GM12878 (cell line): ENCODE data around the gene FKBP3. TPM values are rescaled to one million over a fixed set of nuclear protein-coding genes. Genes with fewer than 3 reads are reported as not detected.

Experiments
- ATAC-seq: fragments of 200-7000 bp; cut with Tn5 transposase; 3 replicates; pipeline ENCODE4 v1.9.1; 2020; ENCODE audit warnings: mild to moderate bottlenecking, moderate library complexity
- BruUV-seq: library from RNA; stranded (reverse); fragments of 400-500 nt; replicated peaks from 2 replicates; lab custom pipeline; 2021; lab: Mats Ljungman, UMichigan
- CTCF ChIA-PET: fragments of 300-600 bp; sonication (Branson Sonifier 250); formaldehyde crosslinking; extraction: SDS; loops from one replicate; lab custom pipeline; 2021; ENCODE audit warnings: inconsistent platforms; lab: Yijun Ruan, JAX
- POLR2A ChIA-PET: fragments of 350-600 bp; formaldehyde crosslinking; extraction: SDS; loops from one replicate; lab custom pipeline; 2021; ENCODE audit warnings: inconsistent platforms; lab: Charles Lee
- RAD21 ChIA-PET: fragments of 300-600 bp; sonication (Branson Sonifier 250); formaldehyde crosslinking; loops from one replicate; lab custom pipeline; 2023; ENCODE audit warnings: antibody characterized with exemption; ENCODE audit not compliant: unreplicated experiment; lab: Charles Lee
- SMC1A ChIA-PET: fragments of 300-600 bp; sonication (Branson Sonifier 250); formaldehyde crosslinking; loops from one replicate; lab custom pipeline; 2023; ENCODE audit not compliant: unreplicated experiment, uncharacterized antibody; lab: Charles Lee
- DNase-seq: peaks from one replicate; pipeline ENCODE4 v3.0.0-alpha.2; 2011; ENCODE audit warnings: low read depth, low spot score
- FAIRE-seq: peaks from 3 replicates; lab custom pipeline; 2011; peaks lifted over from hg19 to GRCh38; lab: Jason Lieb, UNC
- H2AFZ ChIP-seq: 2 replicates; pipeline ENCODE4 v1.6.0; 2011; ENCODE audit warnings: low read depth, low read length, control low read depth; ENCODE audit not compliant: control insufficient read depth
- H3K27ac ChIP-seq: 2 replicates; pipeline ENCODE4 v1.5.1; 2011; ENCODE audit warnings: control low read depth; ENCODE audit not compliant: control insufficient read depth, insufficient read depth
- H3K27me3 ChIP-seq, 2 experiments: replicated peaks in 1 of 2; 2 replicates each; pipeline versions ENCODE4 v1.6.0 to v1.6.1; 2011; ENCODE audit warnings: low read length in 1 of 2; ENCODE audit not compliant: control insufficient read depth in 2 of 2, insufficient read depth in 2 of 2
- H3K36me3 ChIP-seq, 2 experiments: 2 replicates each; pipeline ENCODE4 v1.5.1; 2011; ENCODE audit warnings: low read length in 1 of 2; ENCODE audit not compliant: control insufficient read depth in 2 of 2, insufficient read depth in 2 of 2
- H3K4me1 ChIP-seq: 2 replicates; pipeline ENCODE4 v1.6.1; 2011; ENCODE audit warnings: mild to moderate bottlenecking, low read length, moderate library complexity, mixed read lengths; ENCODE audit not compliant: control insufficient read depth, insufficient read depth
- H3K4me2 ChIP-seq: 2 replicates; pipeline ENCODE4 v1.6.0; 2011; ENCODE audit warnings: control low read depth; ENCODE audit not compliant: control insufficient read depth, insufficient read depth
- H3K4me3 ChIP-seq: fragments of 200-600 bp; sonication (generic); 2 replicates; pipeline ENCODE4 v1.5.1; 2016
- H3K79me2 ChIP-seq: 2 replicates; pipeline ENCODE4 v1.6.0; 2011; ENCODE audit warnings: low read length; ENCODE audit not compliant: control insufficient read depth, insufficient read depth
- H3K9ac ChIP-seq: 2 replicates; pipeline ENCODE4 v1.8.0; 2011; ENCODE audit warnings: low read length, control low read depth, mixed read lengths; ENCODE audit not compliant: control insufficient read depth, insufficient read depth
- H3K9me3 ChIP-seq: replicated peaks from 3 replicates; pipeline ENCODE4 v1.5.1; 2011; ENCODE audit warnings: mild to moderate bottlenecking, low read length; ENCODE audit not compliant: control insufficient read depth, insufficient read depth
- H4K20me1 ChIP-seq: 2 replicates; pipeline ENCODE4 v1.6.0; 2011; ENCODE audit not compliant: control insufficient read depth, insufficient read depth
- BMI1 ChIP-seq: fragments of 450-650 bp; IDR thresholded peaks from 2 replicates; pipeline ENCODE4 v1.6.1; 2016; ENCODE audit warnings: mild to moderate bottlenecking, moderate library complexity, borderline replicate concordance
- IRF4 ChIP-seq: IDR thresholded peaks from 2 replicates; pipeline ENCODE4 v1.6.1; 2011; ENCODE audit warnings: low read depth, low read length
- PBX3 ChIP-seq: IDR thresholded peaks from 2 replicates; pipeline ENCODE4 v1.6.1; 2011; ENCODE audit warnings: mild to moderate bottlenecking, low read depth, low read length, moderate library complexity; ENCODE audit not compliant: insufficient replicate concordance
- RUNX3 ChIP-seq: IDR thresholded peaks from 2 replicates; pipeline ENCODE4 v1.6.1; 2012; ENCODE audit warnings: low read length, inconsistent platforms
- ZNF207 ChIP-seq: fragments of 450-650 bp; IDR thresholded peaks from 2 replicates; pipeline ENCODE4 v1.6.1; 2014; ENCODE audit warnings: antibody characterized with exemption, mild to moderate bottlenecking, borderline replicate concordance
- ZNF217 ChIP-seq: fragments of 450-650 bp; IDR thresholded peaks from 2 replicates; pipeline ENCODE4 v1.6.1; 2017; ENCODE audit warnings: antibody characterized with exemption, mild to moderate bottlenecking
- WGBS: methylation state at CpG from one replicate; pipeline ENCODE4 v1.1.6; 2016; ENCODE audit warnings: low lambda C conversion rate; ENCODE audit not compliant: insufficient replicate concordance, insufficient coverage; ENCODE audit errors: missing lambda C conversion rate; 5-methylcytosine and 5-hydroxymethylcytosine counted together
- in situ Hi-C: fragments of 300-500 bp; cut with MboI; formaldehyde crosslinking; loops from 9 replicates; pipeline ENCODE4 v1.14.3; 2018; ENCODE audit warnings: mixed read lengths
- intact Hi-C: fragments of 100-400 bp; cut with micrococcal nuclease; formaldehyde crosslinking; loops from one replicate; pipeline ENCODE4 v1.14.2; 2022; ENCODE audit not compliant: unreplicated experiment
- polyA plus RNA-seq, 11 experiments: library from polyadenylated mRNA; depleted of rRNA in 4 of 11; unstranded in 6 of 11; stranded (reverse) in 5 of 11; fragments of >200 nt; fragmentation: Nextera tagmentation in 4 of 11; fragmentation: Illumina TruSeq in 1 of 11; extraction: Ambion mirVana in 4 of 11; extraction: Trizol in 1 of 11; gene quantifications; 1 replicate in 1 of 11; 2 replicates in 10 of 11; pipeline versions ENCODE4 v1.2.1 to v1.2.3, GENCODE V29; 2011 to 2016; ENCODE audit warnings: inconsistent platforms in 2 of 11, missing spikeins in 2 of 11, low read depth in 1 of 11
- total RNA-seq, 4 experiments: library from RNA; depleted of rRNA in 3 of 4; stranded (reverse); fragments of >200 nt in 3 of 4; fragmentation: Illumina TruSeq in 1 of 4; extraction: Trizol in 1 of 4; gene quantifications; 2 replicates each; pipeline versions ENCODE4 v1.2.1 to v1.2.3, GENCODE V29; 2013 to 2021

Gene FKBP3
- total and polyA plus RNA-seq, 10 of the 15 experiments (the other 5 are each of a cell fraction or from before 2014, with no cell fraction given): 67.2 to 218 (median 129) TPM

- TF ChIP-seq PBX3 (no peak), BMI1 (no peak), ZNF207 (no peak), RUNX3 (no peak), IRF4 (no peak), ZNF217 (no peak)
- 100% methylated on average over 4 of the region's 4 CpGs for WGBS
- FAIRE-seq: no peak
- in situ Hi-C loops (no loop called here), intact Hi-C loops (no loop called here)
- Histone ChIP-seq H3K4me3 (no peak overlapping the region), H3K9me3 (peaks cover 5% of the 10 kb centered on the region; the same call in 2 of the 3 replicates), H4K20me1 (no peaks in the 10 kb centered on the region), H3K27me3 (no peaks in the 10 kb centered on the region), H3K4me1 (no peaks in the 10 kb centered on the region), H3K79me2 (peaks cover 37% of the 10 kb centered on the region), H3K4me2 (no peak overlapping the region), H2AFZ (no peak overlapping the region), H3K27ac (no peak overlapping the region), H3K36me3 (peaks cover 3 to 20% of the 10 kb centered on the region in 2 experiments; a peak in 3 of 4 replicates), H3K9ac (no peak overlapping the region)
- RAD21 ChIA-PET: interaction anchor here (0.6 kb wide), 1 partner anchor 14 kb away, joined by 3 read pairs; no protein-coding TSS in a partner anchor
- no peak for DNase-seq
- POLR2A ChIA-PET: no interaction called here
- no peak for ATAC-seq
- CTCF ChIA-PET: interaction anchor here (1.4 kb wide), 1 partner anchor 172 kb away, joined by 4 read pairs; no protein-coding TSS in a partner anchor
- BruUV-seq: no TSS peak
- SMC1A ChIA-PET: interaction anchor here (0.7 to 3.0 kb wide), 2 partner anchors 20 to 33 kb away, joined by 3 to 8 read pairs; no protein-coding TSS in a partner anchor
These were observed 38.1 kb downstream of the FKBP3 start for GRCh38 chr14:45096218-45096617.
